SK-N-MC (cell line): ENCODE results near the gene BMP6.

Experiments used
- EZH2 ChIP-seq: fragments of 200-600 bp; sonication (generic); IDR thresholded peaks from one replicate; pipeline ENCODE4 v1.6.1; 2017; ENCODE audit warnings: antibody characterized with exemption
- FOXP2 ChIP-seq: optimal IDR thresholded peaks from 2 replicates; pipeline ENCODE3; 2011; ENCODE audit warnings: mild to moderate bottlenecking, moderate library complexity; ENCODE audit not compliant: insufficient read depth; ENCODE audit errors: extremely low read length, control extremely low read depth
- POLR2AphosphoS5 ChIP-seq: IDR thresholded peaks from 2 replicates; pipeline ENCODE4 v1.6.1; 2012; ENCODE audit warnings: mild to moderate bottlenecking, low read depth, low read length, borderline replicate concordance

DNA sequence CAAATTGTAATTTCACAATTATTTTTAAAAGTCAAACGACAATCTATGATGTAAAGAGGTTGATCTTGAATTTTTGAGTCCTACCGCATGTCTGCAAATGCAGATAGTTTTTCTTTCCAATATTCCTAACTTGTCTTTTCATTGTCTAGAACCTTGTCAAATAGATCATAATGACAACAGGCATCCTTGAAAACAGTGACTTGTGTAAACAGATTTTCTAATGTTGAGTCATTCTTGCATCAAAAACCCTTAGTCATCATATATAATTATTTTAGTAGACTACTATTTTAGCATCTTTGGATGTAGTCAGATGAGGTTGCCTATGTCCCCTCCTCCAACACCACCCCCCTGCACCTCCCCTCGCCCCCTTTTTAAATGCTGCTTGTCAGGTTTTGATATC lies 43.8 kb downstream of the BMP6 start:
- TF ChIP-seq POLR2AphosphoS5: no peak
- no peak for TF ChIP-seq EZH2
- TF ChIP-seq FOXP2: no peak
